Skeletal muscle satellite cell (primary cell): ENCODE data around the gene CATSPER4.

Experiments used
- H3K27me3 ChIP-seq: 2 replicates; pipeline ENCODE4 v1.7.0; 2013; ENCODE audit warnings: low read length; ENCODE audit not compliant: control insufficient read depth, insufficient read depth
- H3K36me3 ChIP-seq: 2 replicates; pipeline ENCODE4 v1.7.0; 2013; ENCODE audit warnings: mild to moderate bottlenecking, control low read depth, low read length; ENCODE audit not compliant: insufficient read depth
- H3K4me1 ChIP-seq: 2 replicates; pipeline ENCODE4 v1.7.0; 2013; ENCODE audit warnings: low read length; ENCODE audit not compliant: control insufficient read depth, insufficient read depth
- H3K4me2 ChIP-seq: 2 replicates; pipeline ENCODE4 v1.7.0; 2013; ENCODE audit warnings: mild to moderate bottlenecking, low read length
- H3K4me3 ChIP-seq: 2 replicates; pipeline ENCODE4 v1.7.0; 2013; ENCODE audit warnings: low read length
- H3K9ac ChIP-seq: 2 replicates; pipeline ENCODE4 v1.7.0; 2013; ENCODE audit warnings: mild to moderate bottlenecking, low read depth, low read length, moderate library complexity
- H3K9me3 ChIP-seq: replicated peaks from 2 replicates; pipeline ENCODE4 v1.7.0; 2013; ENCODE audit warnings: mild to moderate bottlenecking, control low read depth, low read length

The CATSPER4 gene

DNA sequence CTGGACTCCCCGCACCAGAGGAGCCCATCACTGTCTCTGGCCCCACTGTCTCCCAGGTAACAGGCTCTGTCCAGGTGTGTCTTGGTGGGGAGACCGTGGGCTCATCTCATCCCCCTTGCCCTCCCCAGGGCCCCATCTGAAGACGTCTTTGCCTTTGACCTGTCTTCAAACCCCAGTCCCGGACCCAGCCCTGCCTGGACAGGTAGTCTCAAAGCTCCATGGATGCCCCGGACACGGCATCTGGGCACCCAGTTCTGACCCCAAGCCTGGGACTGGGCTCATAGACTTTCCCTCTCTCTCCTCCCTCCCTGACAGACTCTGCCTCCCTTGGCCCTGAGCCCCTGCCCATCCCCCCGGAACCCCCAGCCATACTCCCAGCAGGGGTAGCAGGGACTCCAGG is 6.3 kb upstream of the CATSPER4 start:
- Histone ChIP-seq H3K4me2 (no peak overlapping the region), H3K9me3 (no peaks in the 10 kb centered on the region), H3K4me3 (no peak overlapping the region), H3K36me3 (no peaks in the 10 kb centered on the region), H3K27me3 (no peaks in the 10 kb centered on the region), H3K4me1 (no peaks in the 10 kb centered on the region), H3K9ac (no peak overlapping the region)

DNA sequence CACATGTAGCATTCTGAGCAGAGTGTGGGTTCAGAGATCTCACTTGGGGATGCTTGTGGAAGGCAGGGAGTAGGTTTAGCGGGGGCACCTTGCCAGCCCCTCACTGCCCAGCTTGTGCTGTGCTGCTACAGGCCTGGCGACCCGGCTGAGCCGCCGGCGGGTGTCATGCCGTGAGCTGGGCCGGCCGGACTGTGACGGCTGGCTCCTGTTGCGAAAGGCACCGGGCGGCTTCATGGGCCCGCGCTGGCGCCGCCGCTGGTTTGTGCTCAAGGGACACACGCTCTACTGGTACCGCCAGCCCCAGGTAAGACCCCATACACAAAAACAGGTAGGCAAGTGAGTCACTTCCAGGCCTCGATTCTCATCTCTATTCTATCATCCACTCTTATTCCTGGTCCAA is 5.5 kb upstream of the CATSPER4 start:
- Histone ChIP-seq H3K4me1 (no peaks in the 10 kb centered on the region), H3K4me2 (no peak overlapping the region), H3K36me3 (no peaks in the 10 kb centered on the region), H3K4me3 (no peak overlapping the region), H3K27me3 (no peaks in the 10 kb centered on the region), H3K9me3 (no peaks in the 10 kb centered on the region), H3K9ac (no peak overlapping the region)

DNA sequence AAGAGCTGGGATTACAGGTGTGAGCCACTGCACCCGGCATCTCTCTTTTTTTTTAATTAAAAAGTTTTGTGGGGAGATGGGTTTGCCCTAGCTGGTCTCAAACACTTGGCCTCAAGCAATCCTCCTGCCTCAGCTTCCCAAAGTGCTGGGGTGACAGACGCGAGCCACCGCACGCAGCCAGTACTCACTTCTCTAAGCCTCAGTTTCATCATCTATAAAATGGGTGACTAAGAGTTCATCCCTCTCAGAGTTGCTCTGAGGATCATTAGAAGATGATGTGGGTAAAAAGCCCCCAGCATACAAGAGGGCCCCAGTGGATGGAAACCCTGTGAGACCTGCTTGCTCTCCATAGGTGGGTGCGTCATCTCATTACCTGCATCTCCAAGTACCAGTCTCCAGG is 2.5 kb upstream of the CATSPER4 start:
- Histone ChIP-seq H3K4me2 (no peak overlapping the region), H3K4me1 (no peaks in the 10 kb centered on the region), H3K27me3 (peaks cover 7% of the 10 kb centered on the region), H3K4me3 (no peak overlapping the region), H3K9me3 (no peaks in the 10 kb centered on the region), H3K9ac (no peak overlapping the region), H3K36me3 (no peaks in the 10 kb centered on the region)

DNA sequence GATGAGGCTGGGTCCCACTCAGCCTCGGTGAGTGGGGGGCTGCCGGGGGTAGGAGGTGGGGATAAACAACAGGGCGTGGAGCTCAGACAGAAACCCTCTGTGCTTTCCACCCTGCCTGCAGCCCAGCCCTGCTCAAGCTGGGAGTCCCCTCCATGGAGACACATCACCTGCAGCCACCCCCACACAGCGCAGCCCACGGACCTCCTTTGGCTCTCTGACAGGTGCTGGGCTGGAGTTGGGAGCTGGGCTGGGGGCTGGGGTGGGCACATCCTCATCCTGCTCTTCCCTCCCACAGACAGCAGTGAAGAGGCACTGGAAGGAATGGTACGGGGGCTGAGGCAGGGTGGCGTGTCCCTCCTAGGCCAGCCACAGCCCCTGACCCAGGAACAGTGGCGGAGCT is 1.9 kb upstream of the CATSPER4 start:
- Histone ChIP-seq H3K9ac (no peak overlapping the region), H3K4me2 (no peak overlapping the region), H3K4me3 (no peak overlapping the region), H3K4me1 (no peaks in the 10 kb centered on the region), H3K27me3 (peaks cover 10% of the 10 kb centered on the region), H3K36me3 (no peaks in the 10 kb centered on the region), H3K9me3 (no peaks in the 10 kb centered on the region)

DNA sequence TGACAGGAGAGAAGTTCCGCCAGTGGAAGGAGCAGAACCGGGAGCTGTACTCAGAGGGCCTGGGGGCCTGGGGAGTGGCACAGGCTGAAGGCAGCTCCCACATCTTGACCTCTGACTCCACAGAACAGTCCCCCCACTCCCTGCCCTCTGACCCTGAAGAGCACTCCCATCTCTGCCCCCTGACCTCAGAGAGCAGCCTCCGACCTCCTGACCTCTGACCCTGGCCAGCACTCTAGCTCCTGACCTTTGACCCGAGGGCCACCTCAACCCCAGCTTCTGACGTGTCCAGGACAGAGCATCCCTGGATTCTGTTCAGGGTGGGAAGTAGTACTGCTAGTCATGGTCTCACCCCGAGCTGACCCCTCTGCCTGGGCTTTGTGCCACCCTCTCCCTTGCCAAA is 1.1 kb upstream of the CATSPER4 start:
- Histone ChIP-seq H3K4me3 (no peak overlapping the region), H3K27me3 (peaks cover 17% of the 10 kb centered on the region), H3K4me1 (no peaks in the 10 kb centered on the region), H3K9ac (no peak overlapping the region), H3K4me2 (no peak overlapping the region), H3K9me3 (no peaks in the 10 kb centered on the region), H3K36me3 (no peaks in the 10 kb centered on the region)

DNA sequence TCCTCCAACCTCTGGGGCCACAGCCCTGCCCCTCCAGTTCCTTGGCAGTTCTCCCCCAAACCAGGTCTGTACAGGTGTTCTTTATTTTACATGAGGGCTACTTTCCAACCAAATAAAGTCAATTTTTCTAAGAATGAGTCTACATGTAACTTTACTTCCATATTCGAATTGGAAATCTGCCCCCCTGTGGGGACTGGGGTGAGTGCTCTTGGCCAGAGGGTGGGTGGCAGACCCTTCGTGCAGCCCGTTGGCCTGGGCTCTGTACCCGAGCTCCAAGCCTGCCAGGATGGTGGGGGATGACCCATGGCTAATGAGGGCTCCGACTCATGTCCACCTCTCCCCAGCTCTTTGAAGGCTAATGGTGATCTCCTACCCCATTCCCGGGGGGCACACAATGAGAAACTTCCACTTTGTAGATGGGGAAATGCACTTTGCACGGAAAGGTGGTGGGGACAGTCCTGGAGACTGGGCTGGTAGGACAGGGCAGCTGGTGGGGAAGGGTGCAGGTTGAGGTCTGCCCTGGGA is 589 bp upstream of the CATSPER4 start:
- no peaks in the 10 kb centered on the region for H3K9me3 ChIP-seq
- no peak overlapping the region for H3K4me2 ChIP-seq
- H3K27me3 ChIP-seq = peaks cover 17% of the 10 kb centered on the region
- no peak overlapping the region for H3K9ac ChIP-seq
- no peaks in the 10 kb centered on the region for H3K4me1 ChIP-seq
- H3K4me3 ChIP-seq = no peak overlapping the region
- H3K36me3 ChIP-seq = no peaks in the 10 kb centered on the region

DNA sequence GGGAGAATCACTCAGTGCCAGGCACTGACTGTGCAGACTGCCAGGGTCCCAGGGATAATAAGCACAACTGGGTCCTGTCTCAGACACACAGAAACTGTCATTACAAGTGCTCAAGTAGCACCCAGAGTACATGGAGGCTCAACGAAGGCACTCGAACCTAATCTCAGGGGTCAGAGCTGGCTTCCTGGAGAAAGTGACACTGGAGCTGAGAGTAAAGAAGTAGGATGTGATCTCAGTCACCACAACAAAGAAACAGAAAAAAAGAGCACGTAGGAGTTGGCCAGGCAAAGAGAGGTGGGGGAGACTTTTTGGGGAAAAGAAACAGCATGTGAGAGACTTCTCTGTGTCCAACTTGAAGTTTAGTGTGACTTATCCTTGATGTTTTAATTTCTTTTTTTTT is 1.3 kb downstream of the CATSPER4 start:
- no peaks in the 10 kb centered on the region for H3K36me3 ChIP-seq
- no peaks in the 10 kb centered on the region for H3K9me3 ChIP-seq
- peaks cover 26% of the 10 kb centered on the region for H3K27me3 ChIP-seq
- no peak overlapping the region for H3K9ac ChIP-seq
- H3K4me3 ChIP-seq = no peak overlapping the region
- no peaks in the 10 kb centered on the region for H3K4me1 ChIP-seq
- H3K4me2 ChIP-seq = no peak overlapping the region

DNA sequence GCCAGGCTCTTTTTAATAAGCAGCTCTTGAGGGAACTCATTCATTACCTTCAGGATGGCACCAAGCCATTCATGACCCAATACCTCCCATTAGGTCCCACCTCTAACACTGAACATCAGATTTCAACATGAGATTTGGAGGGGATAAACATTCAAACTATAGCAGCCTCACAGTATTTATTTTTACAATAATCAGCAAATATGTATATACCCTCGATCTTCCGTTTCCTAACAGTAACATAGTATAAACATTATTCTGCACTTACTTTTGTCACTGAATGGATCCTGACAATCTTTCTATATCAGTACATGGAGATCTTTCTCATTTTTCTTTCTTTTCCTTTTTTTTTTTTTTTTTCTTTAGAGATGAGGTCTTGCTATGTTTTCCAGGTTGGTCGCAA is 5.4 kb downstream of the CATSPER4 start:
- Histone ChIP-seq H3K4me3 (no peak overlapping the region), H3K9ac (no peak overlapping the region), H3K4me2 (no peak overlapping the region), H3K9me3 (no peaks in the 10 kb centered on the region), H3K27me3 (peaks cover 41% of the 10 kb centered on the region), H3K36me3 (no peaks in the 10 kb centered on the region), H3K4me1 (no peaks in the 10 kb centered on the region)

DNA sequence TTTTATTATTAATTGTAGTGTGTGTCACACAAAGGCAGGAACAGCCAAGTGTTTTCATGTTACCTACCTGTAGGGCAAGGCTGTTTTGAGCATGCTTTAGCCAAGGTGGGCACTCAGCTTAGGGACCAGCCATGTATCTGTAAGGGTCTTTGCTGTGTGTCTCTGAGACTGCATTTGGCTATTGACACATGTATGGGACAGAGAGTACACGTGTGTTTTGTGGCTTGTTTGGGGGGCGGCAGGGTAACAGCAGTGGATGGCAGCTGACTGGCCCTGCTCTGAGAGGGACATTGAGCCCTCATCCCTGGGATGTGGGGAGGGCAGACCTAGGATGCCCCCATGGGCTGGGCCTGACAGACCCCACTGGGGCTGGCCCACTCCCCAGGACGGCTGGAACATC is 6.9 kb downstream of the CATSPER4 start:
- H3K4me3 ChIP-seq = no peak overlapping the region
- peaks cover 33% of the 10 kb centered on the region for H3K27me3 ChIP-seq
- H3K4me2 ChIP-seq = no peak overlapping the region
- H3K36me3 ChIP-seq = no peaks in the 10 kb centered on the region
- no peaks in the 10 kb centered on the region for H3K4me1 ChIP-seq
- H3K9me3 ChIP-seq = no peaks in the 10 kb centered on the region
- no peak overlapping the region for H3K9ac ChIP-seq

DNA sequence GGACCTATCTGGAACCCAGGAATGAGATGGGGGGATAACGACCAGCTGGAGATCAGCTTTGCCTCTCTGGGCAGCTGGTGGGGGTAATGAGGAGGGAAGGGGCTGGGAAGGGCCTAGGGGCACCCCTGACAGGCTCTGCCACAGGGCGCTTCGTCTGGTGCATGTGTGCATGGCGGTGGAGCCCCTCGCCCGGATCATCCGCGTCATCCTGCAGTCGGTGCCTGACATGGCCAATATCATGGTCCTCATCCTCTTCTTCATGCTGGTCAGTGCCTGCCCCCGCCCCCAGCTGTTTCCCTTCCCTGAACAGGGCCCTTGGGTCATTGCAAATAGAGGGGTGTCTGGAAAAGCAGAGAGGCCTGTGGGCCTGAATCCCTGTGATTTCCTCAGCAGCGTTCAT is 7.4 kb downstream of the CATSPER4 start:
- Histone ChIP-seq H3K4me1 (no peaks in the 10 kb centered on the region), H3K9me3 (no peaks in the 10 kb centered on the region), H3K4me2 (no peak overlapping the region), H3K36me3 (no peaks in the 10 kb centered on the region), H3K9ac (no peak overlapping the region), H3K27me3 (peaks cover 33% of the 10 kb centered on the region), H3K4me3 (no peak overlapping the region)

DNA sequence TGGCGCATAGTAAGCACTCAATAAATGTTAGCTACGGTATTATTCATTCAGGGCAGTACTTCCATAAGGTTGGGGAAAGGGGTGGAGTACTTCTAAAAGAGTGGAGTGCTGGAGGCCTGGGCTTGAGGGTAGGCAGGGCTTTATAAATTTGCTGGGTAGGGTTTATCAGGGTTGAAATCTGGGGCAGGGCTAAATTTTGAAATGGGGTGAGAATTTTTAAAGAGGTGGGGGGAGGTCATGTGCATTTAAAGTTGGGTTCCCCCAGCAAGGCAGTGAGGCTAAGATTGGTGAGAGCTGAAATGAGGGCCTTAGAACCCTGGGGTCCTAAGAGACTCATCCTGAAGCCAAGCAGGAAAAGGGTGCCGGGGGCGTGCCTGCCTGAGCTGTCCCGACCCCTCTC is 10.0 kb downstream of the CATSPER4 start:
- Histone ChIP-seq H3K27me3 (peaks cover 41% of the 10 kb centered on the region), H3K9me3 (no peaks in the 10 kb centered on the region), H3K4me2 (no peak overlapping the region), H3K4me3 (no peak overlapping the region), H3K9ac (no peak overlapping the region), H3K36me3 (no peaks in the 10 kb centered on the region), H3K4me1 (no peaks in the 10 kb centered on the region)

DNA sequence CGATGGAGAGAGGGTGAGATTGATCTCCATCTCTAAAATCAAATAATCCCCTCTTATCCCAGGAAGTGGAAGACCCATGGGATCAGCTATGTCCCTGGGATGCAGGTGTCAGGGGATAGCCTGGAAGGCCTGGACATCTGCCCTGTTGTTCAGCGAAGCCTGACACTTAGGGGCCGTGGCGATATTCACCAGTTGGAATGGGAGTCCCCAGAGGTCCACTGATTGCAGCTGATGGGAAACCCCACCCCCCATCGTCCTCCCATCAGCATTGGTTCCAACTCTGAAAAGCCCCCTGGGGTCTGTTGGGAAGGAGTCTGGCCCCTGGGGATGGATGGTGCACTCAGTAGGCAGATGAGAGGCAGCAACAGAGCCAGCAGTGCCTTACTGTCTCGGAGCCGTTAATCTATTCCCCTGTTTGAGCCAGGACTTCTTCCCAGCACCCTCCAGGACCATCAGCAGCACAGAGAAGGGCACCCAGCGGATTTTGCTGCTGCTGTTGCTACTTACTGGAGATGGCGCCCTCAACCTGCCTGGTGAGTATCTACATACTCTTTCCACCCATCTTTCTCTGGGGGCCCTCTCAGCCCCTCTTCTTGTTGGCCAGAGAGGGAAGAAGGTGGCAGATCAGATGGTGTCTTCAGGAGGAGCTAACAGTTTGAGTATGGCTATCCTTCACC is 13.4 kb downstream of the CATSPER4 start:
- H3K36me3 ChIP-seq = no peaks in the 10 kb centered on the region
- H3K27me3 ChIP-seq = peaks cover 23% of the 10 kb centered on the region
- H3K9ac ChIP-seq = no peak overlapping the region
- H3K4me2 ChIP-seq = no peak overlapping the region
- H3K9me3 ChIP-seq = no peaks in the 10 kb centered on the region
- H3K4me1 ChIP-seq = no peaks in the 10 kb centered on the region
- H3K4me3 ChIP-seq = no peak overlapping the region
